Stomach smooth muscle (tissue), 2 donors: ENCODE data around the gene GALK1.

Source experiments
- H3K27ac ChIP-seq: one replicate; pipeline ENCODE4 v1.7.0; 2013; ENCODE audit warnings: mild to moderate bottlenecking, low read length, inconsistent platforms
- H3K27me3 ChIP-seq, 2 donors: one replicate each; pipeline ENCODE4 v1.7.0; 2013; ENCODE audit warnings: low read length in 2 of 2; ENCODE audit not compliant: insufficient read depth in 2 of 2, control insufficient read depth in 1 of 2
- H3K36me3 ChIP-seq, 2 donors: one replicate each; pipeline ENCODE4 v1.7.0; 2013; ENCODE audit warnings: low read length in 2 of 2; ENCODE audit not compliant: control insufficient read depth in 2 of 2, insufficient read depth in 2 of 2
- H3K4me1 ChIP-seq: one replicate; pipeline ENCODE4 v1.7.0; 2013; ENCODE audit warnings: low read length; ENCODE audit not compliant: control insufficient read depth, insufficient read depth
- H3K4me3 ChIP-seq, 2 donors: one replicate each; pipeline ENCODE4 v1.7.0; 2013; ENCODE audit warnings: low read length in 2 of 2
- H3K9ac ChIP-seq, 2 donors: one replicate each; pipeline ENCODE4 v1.7.0; 2013; ENCODE audit warnings: low read length in 2 of 2, mild to moderate bottlenecking in 1 of 2
- H3K9me3 ChIP-seq, 2 donors: one replicate each; pipeline ENCODE4 v1.7.0; 2013; ENCODE audit warnings: low read length in 2 of 2; ENCODE audit not compliant: control insufficient read depth in 2 of 2
- donor health status: healthy.
- donor health status: Pancreatic carcinoma.

The GALK1 gene

GRCh38 chr17:75731086-75731715, 33.8 kb downstream of the GALK1 start:
- Histone ChIP-seq H3K9me3 (no peaks in the 10 kb centered on the region), H3K27me3 (no peaks in the 10 kb centered on the region), H3K4me3 (no peak overlapping the region), H3K27ac (no peak overlapping the region), H3K4me1 (no peaks in the 10 kb centered on the region), H3K9ac (no peak overlapping the region), H3K36me3 (peaks cover 0 to 2% of the 10 kb centered on the region in 2 donors)

- Histone ChIP-seq H3K4me3 (no peak overlapping the region), H3K36me3 (peaks cover 0 to 2% of the 10 kb centered on the region in 2 donors)
Measured at GRCh38 chr17:75730065-75730464, 34.9 kb downstream of the GALK1 start.

GRCh38 chr17:75729351-75729750, 35.6 kb downstream of the GALK1 start:
- Histone ChIP-seq H3K9me3 (no peaks in the 10 kb centered on the region), H3K36me3 (peaks cover 0 to 2% of the 10 kb centered on the region in 2 donors), H3K9ac (no peak overlapping the region)

More at GRCh38 chr17:75730065-75730464, 34.9 kb downstream of the GALK1 start:
- no peak overlapping the region for H3K9ac ChIP-seq
- no peaks in the 10 kb centered on the region for H3K9me3 ChIP-seq
- no peaks in the 10 kb centered on the region for H3K4me1 ChIP-seq
- H3K27me3 ChIP-seq = peaks cover 0 to 5% of the 10 kb centered on the region in 2 donors
- H3K27ac ChIP-seq = no peak overlapping the region

GRCh38 chr17:75727391-75727790, 37.6 kb downstream of the GALK1 start:
- Histone ChIP-seq H3K36me3 (peaks cover 0 to 2% of the 10 kb centered on the region in 2 donors), H3K27me3 (peaks cover 13 to 16% of the 10 kb centered on the region in 2 donors), H3K4me3 (no peak overlapping the region), H3K4me1 (peaks cover 6% of the 10 kb centered on the region), H3K27ac (no peak overlapping the region), H3K9me3 (no peaks in the 10 kb centered on the region), H3K9ac (no peak overlapping the region)

More at GRCh38 chr17:75729351-75729750, 35.6 kb downstream of the GALK1 start:
- Histone ChIP-seq H3K27me3 (peaks cover 2 to 5% of the 10 kb centered on the region in 2 donors), H3K4me3 (no peak overlapping the region), H3K27ac (no peak overlapping the region), H3K4me1 (peaks cover under 1% of the 10 kb centered on the region)

GRCh38 chr17:75725504-75725903, 39.5 kb downstream of the GALK1 start:
- Histone ChIP-seq H3K9me3 (no peaks in the 10 kb centered on the region), H3K27me3 (peaks cover 26 to 35% of the 10 kb centered on the region in 2 donors), H3K36me3 (peaks cover 0 to 2% of the 10 kb centered on the region in 2 donors), H3K9ac (no peak overlapping the region), H3K4me1 (peaks cover 10% of the 10 kb centered on the region), H3K27ac (no peak overlapping the region), H3K4me3 (no peak overlapping the region)

- no peak overlapping the region for H3K4me3 ChIP-seq
- H3K4me1 ChIP-seq = peaks cover 13% of the 10 kb centered on the region
- H3K9ac ChIP-seq = no peak overlapping the region
- peaks cover 0 to under 1% of the 10 kb centered on the region in 2 donors for H3K36me3 ChIP-seq
- H3K27ac ChIP-seq = no peak overlapping the region
- no peaks in the 10 kb centered on the region for H3K9me3 ChIP-seq
- peaks cover 34 to 35% of the 10 kb centered on the region in 2 donors for H3K27me3 ChIP-seq
Measured at GRCh38 chr17:75724016-75725003, 40.7 kb downstream of the GALK1 start.

- H3K4me3 ChIP-seq = peak overlapping the region in 1 of 2 donors; percentile 22
- H3K27me3 ChIP-seq = peaks cover 35 to 36% of the 10 kb centered on the region in 2 donors
- peaks cover 13% of the 10 kb centered on the region for H3K4me1 ChIP-seq
- H3K9me3 ChIP-seq = no peaks in the 10 kb centered on the region
- no peak overlapping the region for H3K9ac ChIP-seq
- H3K27ac ChIP-seq = no peak overlapping the region
- no peaks in the 10 kb centered on the region for H3K36me3 ChIP-seq
Measured at GRCh38 chr17:75723171-75723930, 41.6 kb downstream of the GALK1 start.

- Histone ChIP-seq H3K27me3 (peaks cover 35 to 36% of the 10 kb centered on the region in 2 donors), H3K27ac (peak overlapping the region; percentile 6), H3K9me3 (no peaks in the 10 kb centered on the region), H3K9ac (peak overlapping the region in 1 of 2 donors; percentile 15), H3K36me3 (no peaks in the 10 kb centered on the region), H3K4me3 (peak overlapping the region in 1 of 2 donors; percentile 52), H3K4me1 (peaks cover 13% of the 10 kb centered on the region)
Measured at GRCh38 chr17:75722542-75723095, 42.4 kb downstream of the GALK1 start.

GRCh38 chr17:75722076-75722475, 42.9 kb downstream of the GALK1 start:
- Histone ChIP-seq H3K9ac (peak overlapping the region; percentile 15 to 51), H3K27ac (peak overlapping the region; percentile 6), H3K27me3 (peaks cover 35 to 36% of the 10 kb centered on the region in 2 donors)

More at GRCh38 chr17:75722076-75722475, 42.9 kb downstream of the GALK1 start:
- Histone ChIP-seq H3K9me3 (no peaks in the 10 kb centered on the region), H3K4me3 (peak overlapping the region in 1 of 2 donors; percentile 52), H3K36me3 (no peaks in the 10 kb centered on the region), H3K4me1 (peaks cover 13% of the 10 kb centered on the region)
